IMR-90 (cell line): ENCODE data around the gene CALN1. TPM values are rescaled to one million over a fixed set of nuclear protein-coding genes. Genes with fewer than 3 reads are reported as not detected.

Experiments used
- ATAC-seq: fragments of 200-7000 bp; cut with Tn5 transposase; 2 replicates; pipeline ENCODE4 v1.9.1; 2020; ENCODE audit warnings: low read depth, mild to moderate bottlenecking, moderate library complexity
- BruUV-seq: library from RNA; stranded (reverse); fragments of 400-500 nt; replicated peaks from 2 replicates; lab custom pipeline; 2021; lab: Mats Ljungman, UMichigan
- CTCF ChIA-PET: fragments of 300-600 bp; formaldehyde crosslinking; extraction: SDS; loops from one replicate; lab custom pipeline; 2021; ENCODE audit warnings: antibody characterized with exemption; lab: Yijun Ruan, JAX
- POLR2A ChIA-PET: fragments of 300-600 bp; sonication (Branson Sonifier 250); formaldehyde crosslinking; loops from one replicate; lab custom pipeline; 2022; ENCODE audit warnings: antibody characterized with exemption; ENCODE audit not compliant: unreplicated experiment; lab: Charles Lee
- DNase-seq: peaks from one replicate; pipeline ENCODE4 v3.0.0; 2013
- H2AFZ ChIP-seq: replicated peaks from 2 replicates; pipeline ENCODE3; 2013; ENCODE audit warnings: low read length, mild to moderate bottlenecking; ENCODE audit not compliant: poor library complexity
- H2AK5ac ChIP-seq: 2 replicates; pipeline ENCODE4 v1.6.1; 2013; ENCODE audit warnings: low read depth, low read length, inconsistent platforms
- H2AK9ac ChIP-seq: replicated peaks from 2 replicates; pipeline ENCODE3; 2013; ENCODE audit warnings: mild to moderate bottlenecking, low read depth, low read length, moderate library complexity; ENCODE audit not compliant: poor library complexity
- H2BK120ac ChIP-seq: 2 replicates; pipeline ENCODE4 v1.6.1; 2013; ENCODE audit warnings: low read depth, low read length, inconsistent platforms
- H2BK15ac ChIP-seq: 3 replicates; pipeline ENCODE4 v1.6.1; 2013; ENCODE audit warnings: low read depth, low read length, inconsistent platforms
- H2BK20ac ChIP-seq: 2 replicates; pipeline ENCODE4 v1.6.1; 2013; ENCODE audit warnings: low read depth, mild to moderate bottlenecking, inconsistent platforms, low read length, moderate library complexity
- H2BK5ac ChIP-seq: 2 replicates; pipeline ENCODE4 v1.6.1; 2013; ENCODE audit warnings: mild to moderate bottlenecking, low read depth, low read length, inconsistent platforms; ENCODE audit not compliant: poor library complexity, severe bottlenecking
- H3K14ac ChIP-seq: replicated peaks from 2 replicates; pipeline ENCODE4 v1.6.1; 2013; ENCODE audit warnings: low read depth, low read length, inconsistent platforms
- H3K18ac ChIP-seq: 2 replicates; pipeline ENCODE4 v1.6.1; 2013; ENCODE audit warnings: low read depth, low read length, control low read depth
- H3K23ac ChIP-seq: 2 replicates; pipeline ENCODE4 v1.6.1; 2013; ENCODE audit warnings: low read depth, low read length, inconsistent platforms
- H3K27ac ChIP-seq: 2 replicates; pipeline ENCODE4 v1.5.1; 2013; ENCODE audit warnings: mild to moderate bottlenecking, control low read depth, low read length; ENCODE audit not compliant: insufficient read depth
- H3K27me3 ChIP-seq: 2 replicates; pipeline ENCODE4 v1.6.1; 2013; ENCODE audit warnings: low read length; ENCODE audit not compliant: control insufficient read depth, insufficient read depth
- H3K36me3 ChIP-seq: 2 replicates; pipeline ENCODE4 v1.6.1; 2013; ENCODE audit warnings: low read length, mixed read lengths; ENCODE audit not compliant: control insufficient read depth, insufficient read depth
- H3K4ac ChIP-seq: 2 replicates; pipeline ENCODE4 v1.6.1; 2013; ENCODE audit warnings: low read depth, low read length, inconsistent platforms
- H3K4me1 ChIP-seq: 2 replicates; pipeline ENCODE4 v1.6.1; 2013; ENCODE audit warnings: low read length, mixed read lengths; ENCODE audit not compliant: control insufficient read depth, insufficient read depth
- H3K4me2 ChIP-seq: 2 replicates; pipeline ENCODE4 v1.6.1; 2013; ENCODE audit warnings: low read depth, mild to moderate bottlenecking, control low read depth, low read length, moderate library complexity
- H3K4me3 ChIP-seq: 2 replicates; pipeline ENCODE4 v1.5.1; 2013; ENCODE audit warnings: low read depth, mild to moderate bottlenecking, control low read depth, low read length, moderate library complexity; ENCODE audit not compliant: insufficient read depth
- H3K56ac ChIP-seq: 2 replicates; pipeline ENCODE4 v1.6.1; 2013; ENCODE audit warnings: low read length, inconsistent platforms; ENCODE audit not compliant: insufficient read depth; ENCODE audit errors: extremely low read depth
- H3K79me1 ChIP-seq, 2 experiments: 2 replicates each; pipeline ENCODE4 v1.6.1; 2013; ENCODE audit warnings: low read length in 2 of 2, inconsistent platforms in 1 of 2, low read depth in 1 of 2
- H3K9ac ChIP-seq: 2 replicates; pipeline ENCODE4 v1.6.1; 2013; ENCODE audit warnings: low read depth, low read length, control low read depth
- H3K9me1 ChIP-seq: 2 replicates; pipeline ENCODE4 v1.6.1; 2013; ENCODE audit warnings: low read length, inconsistent platforms; ENCODE audit not compliant: insufficient read depth
- H3K9me3 ChIP-seq: 2 replicates; pipeline ENCODE4 v1.6.1; 2013; ENCODE audit warnings: low read length; ENCODE audit not compliant: control insufficient read depth, insufficient read depth
- H4K20me1 ChIP-seq: 2 replicates; pipeline ENCODE4 v1.6.1; 2013; ENCODE audit warnings: low read length, inconsistent platforms; ENCODE audit not compliant: insufficient read depth
- H4K5ac ChIP-seq: 2 replicates; pipeline ENCODE4 v1.6.1; 2013; ENCODE audit warnings: mild to moderate bottlenecking, low read depth, low read length, control low read depth
- H4K8ac ChIP-seq, 2 experiments: 2 replicates each; pipeline ENCODE4 v1.6.1; 2013; ENCODE audit warnings: low read depth in 2 of 2, low read length in 2 of 2, control low read depth in 1 of 2, inconsistent platforms in 1 of 2
- H4K91ac ChIP-seq: 2 replicates; pipeline ENCODE4 v1.6.1; 2013; ENCODE audit warnings: low read depth, low read length, inconsistent platforms; ENCODE audit not compliant: insufficient read depth
- BHLHE40 ChIP-seq: fragments of 150-350 bp; IDR thresholded peaks from 2 replicates; pipeline ENCODE4 v1.6.1; 2016; ENCODE audit warnings: mild to moderate bottlenecking, low read depth, low read length
- CEBPB ChIP-seq: IDR thresholded peaks from 2 replicates; pipeline ENCODE4 v1.6.1; 2012; ENCODE audit warnings: low read depth, low read length, improper control_type of control experiment
- CHD1 ChIP-seq: IDR thresholded peaks from 2 replicates; pipeline ENCODE4 v1.6.1; 2012; ENCODE audit warnings: low read depth, low read length, improper control_type of control experiment
- FOS ChIP-seq: fragments of 150-350 bp; IDR thresholded peaks from 2 replicates; pipeline ENCODE4 v1.6.1; 2016; ENCODE audit warnings: low read depth, low read length
- MAFK ChIP-seq: IDR thresholded peaks from 2 replicates; pipeline ENCODE4 v1.6.1; 2012; ENCODE audit warnings: low read depth, low read length, improper control_type of control experiment
- MAZ ChIP-seq: IDR thresholded peaks from 2 replicates; pipeline ENCODE4 v1.6.1; 2012; ENCODE audit warnings: low read depth, mild to moderate bottlenecking, low read length, improper control_type of control experiment, moderate library complexity, borderline replicate concordance
- MXI1 ChIP-seq: IDR thresholded peaks from 2 replicates; pipeline ENCODE4 v1.6.1; 2012; ENCODE audit warnings: low read depth, mild to moderate bottlenecking, low read length, moderate library complexity, borderline replicate concordance
- NFE2L2 ChIP-seq: fragments of 150-350 bp; IDR thresholded peaks from 2 replicates; pipeline ENCODE4 v1.6.1; 2016; ENCODE audit warnings: low read depth, mild to moderate bottlenecking, low read length
- POLR2A ChIP-seq: IDR thresholded peaks from 2 replicates; pipeline ENCODE4 v1.6.1; 2012; ENCODE audit warnings: mild to moderate bottlenecking, low read depth, low read length
- RAD21 ChIP-seq: IDR thresholded peaks from 2 replicates; pipeline ENCODE4 v1.6.1; 2012; ENCODE audit warnings: low read length, improper control_type of control experiment
- RCOR1 ChIP-seq: IDR thresholded peaks from 2 replicates; pipeline ENCODE4 v1.6.1; 2012; ENCODE audit warnings: mild to moderate bottlenecking, low read length, improper control_type of control experiment; ENCODE audit not compliant: insufficient replicate concordance
- RFX5 ChIP-seq: IDR thresholded peaks from 2 replicates; pipeline ENCODE4 v1.8.0; 2012; ENCODE audit warnings: low read depth, mild to moderate bottlenecking, low read length, moderate library complexity
- SMC3 ChIP-seq: fragments of 150-350 bp; IDR thresholded peaks from 2 replicates; pipeline ENCODE4 v1.6.1; 2016; ENCODE audit warnings: low read depth, mild to moderate bottlenecking, antibody characterized with exemption, low read length, moderate library complexity
- whole genome bisulfite sequencing, 2 experiments: methylation state at CpG; one replicate each; pipeline versions ENCODE4 v1.1.5 to v1.1.7; 2013; ENCODE audit warnings: missing lambda C conversion rate in 2 of 2; ENCODE audit not compliant: insufficient read length in 1 of 2; ENCODE audit errors: extremely low coverage in 2 of 2; 5-methylcytosine and 5-hydroxymethylcytosine counted together
- dilution Hi-C: fragments of 300-500 bp; cut with HindIII; formaldehyde crosslinking; loops from one replicate; pipeline ENCODE4 v1.14.3; 2018; ENCODE audit warnings: low sequenced_read_pairs; ENCODE audit not compliant: unreplicated experiment
- in situ Hi-C: fragments of 300-500 bp; cut with MboI; formaldehyde crosslinking; loops from 3 replicates; pipeline ENCODE4 v1.14.3; 2019; ENCODE audit warnings: low sequenced_read_pairs, inconsistent platforms, mixed read lengths
- intact Hi-C: fragments of 100-400 bp; cut with micrococcal nuclease; formaldehyde crosslinking; loops from 2 replicates; pipeline ENCODE4 v1.10.0; 2022
- polyA plus RNA-seq, 3 experiments: library from polyadenylated mRNA; depleted of rRNA; stranded (reverse); fragments of >200 nt; gene quantifications; 2 replicates each; pipeline ENCODE4 v1.2.3, GENCODE V29; 2012; ENCODE audit warnings: low replicate concordance in 1 of 3
- total RNA-seq: library from RNA; depleted of rRNA; stranded (reverse); fragments of >200 nt; gene quantifications from 2 replicates; pipeline ENCODE4 v1.2.3, GENCODE V29; 2012
- TF ChIP-seq, protein P1 (sequence below): fragments of 150-350 bp; IDR thresholded peaks from 2 replicates; pipeline ENCODE4 v1.6.1; 2016; ENCODE audit warnings: low read depth, mild to moderate bottlenecking, low read length, moderate library complexity, borderline replicate concordance
- TF ChIP-seq, protein P2 (sequence below): conservative IDR thresholded peaks from 2 replicates; pipeline ENCODE4 v1.5.1; 2012; ENCODE audit warnings: mild to moderate bottlenecking, low read depth, low read length, improper control_type of control experiment
- TF ChIP-seq, protein P3 (sequence below): fragments of 150-350 bp; IDR thresholded peaks from 2 replicates; pipeline ENCODE4 v1.6.1; 2017; ENCODE audit warnings: mild to moderate bottlenecking, antibody characterized with exemption, low read length, low read depth

Gene CALN1
- total and polyA plus RNA-seq, 2 of the 4 experiments (the other 2 are of a cell fraction), result not detected

DNA sequence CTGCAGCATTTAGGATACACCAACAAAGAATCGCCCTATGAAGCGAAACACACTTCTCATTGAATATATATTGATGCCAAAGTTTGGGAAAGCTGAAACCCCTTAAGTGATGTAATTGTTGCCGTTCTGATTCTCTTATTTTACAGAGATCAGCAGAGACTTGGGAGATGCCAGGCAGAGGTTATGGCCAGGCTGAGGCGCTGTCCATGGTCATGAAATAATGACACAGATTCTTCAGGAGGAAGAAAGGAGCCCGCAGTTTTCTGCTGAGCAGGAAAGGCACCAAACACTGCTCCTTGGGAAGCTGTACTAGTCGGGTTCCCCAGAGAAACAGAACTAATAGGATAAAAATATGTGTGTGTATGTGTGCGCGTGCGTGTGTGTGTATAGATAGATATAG, 566.0 kb downstream of the CALN1 start:
- H3K27ac ChIP-seq, result no peak overlapping the region
- dilution Hi-C loops, result no loop called here

More for the DNA sequence above, 566.0 kb downstream of the CALN1 start:
- CTCF ChIA-PET, result no interaction called here
- TF ChIP-seq FOS (no peak), MAFK (no peak), CHD1 (no peak), RCOR1 (no peak), NFE2L2 (no peak), MXI1 (no peak), RFX5 (no peak), POLR2A (no peak), MAZ (no peak), CEBPB (no peak), BHLHE40 (no peak), RAD21 (no peak), SMC3 (no peak)
- TF ChIP-seq, protein P1, sequence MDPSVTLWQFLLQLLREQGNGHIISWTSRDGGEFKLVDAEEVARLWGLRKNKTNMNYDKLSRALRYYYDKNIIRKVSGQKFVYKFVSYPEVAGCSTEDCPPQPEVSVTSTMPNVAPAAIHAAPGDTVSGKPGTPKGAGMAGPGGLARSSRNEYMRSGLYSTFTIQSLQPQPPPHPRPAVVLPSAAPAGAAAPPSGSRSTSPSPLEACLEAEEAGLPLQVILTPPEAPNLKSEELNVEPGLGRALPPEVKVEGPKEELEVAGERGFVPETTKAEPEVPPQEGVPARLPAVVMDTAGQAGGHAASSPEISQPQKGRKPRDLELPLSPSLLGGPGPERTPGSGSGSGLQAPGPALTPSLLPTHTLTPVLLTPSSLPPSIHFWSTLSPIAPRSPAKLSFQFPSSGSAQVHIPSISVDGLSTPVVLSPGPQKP, result no peak
- TF ChIP-seq, protein P2, sequence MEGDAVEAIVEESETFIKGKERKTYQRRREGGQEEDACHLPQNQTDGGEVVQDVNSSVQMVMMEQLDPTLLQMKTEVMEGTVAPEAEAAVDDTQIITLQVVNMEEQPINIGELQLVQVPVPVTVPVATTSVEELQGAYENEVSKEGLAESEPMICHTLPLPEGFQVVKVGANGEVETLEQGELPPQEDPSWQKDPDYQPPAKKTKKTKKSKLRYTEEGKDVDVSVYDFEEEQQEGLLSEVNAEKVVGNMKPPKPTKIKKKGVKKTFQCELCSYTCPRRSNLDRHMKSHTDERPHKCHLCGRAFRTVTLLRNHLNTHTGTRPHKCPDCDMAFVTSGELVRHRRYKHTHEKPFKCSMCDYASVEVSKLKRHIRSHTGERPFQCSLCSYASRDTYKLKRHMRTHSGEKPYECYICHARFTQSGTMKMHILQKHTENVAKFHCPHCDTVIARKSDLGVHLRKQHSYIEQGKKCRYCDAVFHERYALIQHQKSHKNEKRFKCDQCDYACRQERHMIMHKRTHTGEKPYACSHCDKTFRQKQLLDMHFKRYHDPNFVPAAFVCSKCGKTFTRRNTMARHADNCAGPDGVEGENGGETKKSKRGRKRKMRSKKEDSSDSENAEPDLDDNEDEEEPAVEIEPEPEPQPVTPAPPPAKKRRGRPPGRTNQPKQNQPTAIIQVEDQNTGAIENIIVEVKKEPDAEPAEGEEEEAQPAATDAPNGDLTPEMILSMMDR, result no peak
- TF ChIP-seq, protein P3, sequence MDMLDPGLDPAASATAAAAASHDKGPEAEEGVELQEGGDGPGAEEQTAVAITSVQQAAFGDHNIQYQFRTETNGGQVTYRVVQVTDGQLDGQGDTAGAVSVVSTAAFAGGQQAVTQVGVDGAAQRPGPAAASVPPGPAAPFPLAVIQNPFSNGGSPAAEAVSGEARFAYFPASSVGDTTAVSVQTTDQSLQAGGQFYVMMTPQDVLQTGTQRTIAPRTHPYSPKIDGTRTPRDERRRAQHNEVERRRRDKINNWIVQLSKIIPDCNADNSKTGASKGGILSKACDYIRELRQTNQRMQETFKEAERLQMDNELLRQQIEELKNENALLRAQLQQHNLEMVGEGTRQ, result no peak
- no peaks in the 10 kb centered on the region for H3K9me1 ChIP-seq
- no peak overlapping the region for H4K5ac ChIP-seq
- no TSS peak for BruUV-seq
- POLR2A ChIA-PET, result no interaction called here
- no peaks in the 10 kb centered on the region for H3K36me3 ChIP-seq
- no peaks in the 10 kb centered on the region for H3K79me1 ChIP-seq
- H3K9me3 ChIP-seq, result peaks cover 12% of the 10 kb centered on the region; the same call in 1 of the 2 replicates
- H3K4me3 ChIP-seq, result no peak overlapping the region
- no peak overlapping the region for H4K8ac ChIP-seq
- H3K18ac ChIP-seq, result no peak overlapping the region
- no peak overlapping the region for H3K56ac ChIP-seq
- H4K20me1 ChIP-seq, result no peaks in the 10 kb centered on the region
- no peak for ATAC-seq
- H2AK5ac ChIP-seq, result no peak overlapping the region
- no peak overlapping the region for H2BK120ac ChIP-seq
- H4K91ac ChIP-seq, result no peak overlapping the region
- no CpG with 5 or more reads among the region's 9 CpGs for WGBS, 2 experiments
- no peak overlapping the region for H3K23ac ChIP-seq
- H2AK9ac ChIP-seq, result no peak overlapping the region
- H2BK20ac ChIP-seq, result no peak overlapping the region
- no peak overlapping the region for H3K14ac ChIP-seq
- in situ Hi-C loops, result no loop called here
- DNase-seq, result no peak
- H2AFZ ChIP-seq, result no peak overlapping the region
- intact Hi-C loops, result no loop called here
- no peak overlapping the region for H3K4me2 ChIP-seq
- H3K4ac ChIP-seq, result no peak overlapping the region
- no peaks in the 10 kb centered on the region for H3K27me3 ChIP-seq
- H2BK15ac ChIP-seq, result no peak overlapping the region
- H3K9ac ChIP-seq, result no peak overlapping the region
- H3K4me1 ChIP-seq, result no peaks in the 10 kb centered on the region
- H2BK5ac ChIP-seq, result no peak overlapping the region
